ENCODE results near the gene ASB5.

The ASB5 gene

GRCh38 chr4:176277162-176277904 lies 8.3 kb upstream of the ASB5 start:
- DNase-seq: peak; percentile 23

- no peak for DNase-seq
These were observed 7.7 kb upstream of the ASB5 start for GRCh38 chr4:176276710-176277109.

DNA sequence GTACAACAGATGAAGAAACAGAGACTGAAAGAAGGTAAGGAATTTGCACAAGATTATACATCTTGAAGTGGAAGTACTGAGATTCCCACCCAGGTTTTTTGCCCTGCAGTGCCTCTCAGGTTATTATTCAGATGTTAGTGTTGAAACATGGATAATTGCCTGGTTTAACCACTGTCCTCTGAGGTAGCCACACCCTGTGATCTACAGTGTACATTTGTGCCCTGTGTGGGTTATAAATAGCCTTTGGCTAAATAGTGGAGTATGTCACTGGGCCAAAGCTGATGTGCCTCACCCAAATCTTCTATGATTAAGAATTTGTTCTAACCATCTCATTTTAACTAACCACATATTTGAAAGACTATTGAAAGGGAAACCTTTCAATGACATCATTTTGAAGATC lies 5.4 kb upstream of the ASB5 start:
- DNase-seq: no peak

DNA sequence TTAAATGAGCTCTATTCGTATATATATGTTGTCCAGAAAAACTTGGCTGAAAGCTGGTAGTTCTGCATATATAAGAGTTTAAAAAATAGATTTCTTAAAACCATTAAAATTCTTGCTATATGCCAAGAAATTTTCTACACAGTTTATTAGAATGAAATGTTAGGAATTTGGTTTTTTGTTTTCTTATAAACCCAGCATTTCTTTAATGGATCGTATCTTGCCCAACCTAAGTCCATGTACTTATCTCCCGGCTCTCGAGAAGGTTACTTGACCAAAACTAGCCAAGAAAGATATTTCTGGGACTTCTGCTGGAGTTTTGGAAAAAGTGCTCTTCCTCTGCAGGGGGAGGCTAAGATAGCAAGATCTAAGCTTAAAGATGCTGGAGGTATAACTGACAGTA lies 4.7 kb upstream of the ASB5 start:
- no peak for DNase-seq

DNA sequence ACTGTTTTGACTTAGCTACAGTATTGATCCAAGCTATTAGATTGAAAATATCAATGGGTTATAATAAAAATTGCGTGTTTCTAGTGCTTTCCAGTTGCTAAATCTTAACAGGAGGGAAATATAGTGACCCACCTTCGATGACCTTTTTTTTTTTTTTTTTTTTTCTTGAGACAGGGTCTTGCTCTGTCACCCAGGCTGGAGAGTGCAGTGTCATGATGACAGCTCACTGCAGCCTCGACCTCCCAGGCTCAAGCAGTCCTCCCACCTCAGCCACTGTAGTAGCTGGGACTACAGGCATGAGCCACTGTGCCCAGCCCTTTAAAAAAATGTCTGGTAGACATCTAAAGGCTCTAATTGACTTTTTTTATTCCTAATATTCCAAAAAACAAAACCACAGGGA lies 3.8 kb upstream of the ASB5 start:
- DNase-seq: no peak

DNA sequence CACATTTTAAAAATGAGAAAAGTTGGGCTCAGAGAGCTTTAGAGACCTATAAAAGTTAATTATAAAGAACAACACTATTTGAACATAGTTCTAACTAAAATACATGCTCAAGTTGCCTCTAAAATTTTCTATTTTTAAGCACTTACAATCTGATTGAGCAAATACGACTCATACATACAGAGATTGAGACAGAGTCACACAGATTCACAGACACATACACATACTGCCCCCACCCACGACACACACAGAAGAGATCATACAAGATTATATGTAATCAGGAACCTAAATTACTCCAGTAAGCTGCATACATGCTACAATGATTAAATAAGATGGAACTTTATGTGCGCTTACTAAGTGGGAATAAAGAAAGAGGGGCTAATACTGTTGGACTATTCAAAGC lies 2.7 kb upstream of the ASB5 start:
- no peak for DNase-seq

DNA sequence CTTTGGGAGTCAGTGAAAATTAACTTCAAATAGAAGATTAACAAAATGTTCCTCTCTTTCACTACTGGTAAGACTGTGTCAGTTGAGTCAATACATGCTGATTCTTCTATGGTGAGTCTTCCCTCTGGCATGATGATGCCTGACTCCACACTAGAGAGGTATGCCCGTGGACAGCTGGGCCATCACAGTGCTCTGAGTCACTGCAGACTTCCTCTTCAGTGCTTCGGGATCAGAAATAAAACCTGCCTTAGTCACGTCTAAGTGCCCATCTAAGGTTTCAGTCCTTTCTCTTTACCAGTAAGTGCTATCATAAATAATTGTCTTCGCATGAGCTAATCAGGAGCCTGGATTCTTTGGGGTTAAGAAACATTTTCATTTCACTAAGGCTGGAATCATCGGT lies 1.6 kb upstream of the ASB5 start:
- no peak for DNase-seq

- no peak for DNase-seq
These were observed 3.0 kb downstream of the ASB5 start for GRCh38 chr4:176266026-176266425.

DNA sequence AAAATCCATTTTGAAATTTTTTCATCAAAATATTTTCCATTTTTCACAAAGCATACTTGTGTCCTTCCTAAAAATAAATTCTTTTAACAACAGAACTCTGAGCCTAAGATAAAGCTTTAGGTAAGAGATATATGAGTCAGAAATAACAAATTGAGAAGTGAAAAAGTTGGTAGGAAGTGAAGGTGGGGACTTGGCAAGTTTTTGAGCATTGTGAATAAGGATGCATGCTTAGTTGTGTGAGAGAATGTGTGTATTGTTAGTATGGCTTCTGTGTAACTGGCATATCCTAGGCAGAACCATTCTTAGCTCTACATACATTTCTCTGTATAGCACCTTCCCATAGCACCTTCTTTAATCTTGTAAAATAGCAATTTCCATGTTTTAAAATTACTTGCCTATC lies 6.8 kb downstream of the ASB5 start:
- DNase-seq: no peak

DNA sequence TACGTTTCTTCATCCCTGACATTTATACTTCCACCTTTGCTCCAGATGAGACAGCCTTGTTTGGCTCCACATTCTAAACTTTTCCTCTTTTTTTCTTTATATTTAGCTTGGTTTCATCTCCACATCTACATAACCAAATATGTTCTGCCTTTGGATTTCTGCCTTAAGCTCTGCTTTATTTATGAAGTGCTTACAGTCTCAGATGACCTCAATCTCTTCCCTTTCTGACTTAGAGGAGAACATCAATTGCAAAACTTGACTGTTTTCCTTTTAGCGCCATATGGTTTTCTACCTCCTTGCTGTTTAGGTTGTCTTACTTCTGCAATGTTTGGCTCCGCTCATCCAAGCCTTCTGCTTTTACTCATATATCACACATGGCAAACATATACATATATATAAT lies 7.5 kb downstream of the ASB5 start:
- DNase-seq: no peak

GRCh38 chr4:176261018-176261417 lies 8.0 kb downstream of the ASB5 start:
- no peak for DNase-seq

DNA sequence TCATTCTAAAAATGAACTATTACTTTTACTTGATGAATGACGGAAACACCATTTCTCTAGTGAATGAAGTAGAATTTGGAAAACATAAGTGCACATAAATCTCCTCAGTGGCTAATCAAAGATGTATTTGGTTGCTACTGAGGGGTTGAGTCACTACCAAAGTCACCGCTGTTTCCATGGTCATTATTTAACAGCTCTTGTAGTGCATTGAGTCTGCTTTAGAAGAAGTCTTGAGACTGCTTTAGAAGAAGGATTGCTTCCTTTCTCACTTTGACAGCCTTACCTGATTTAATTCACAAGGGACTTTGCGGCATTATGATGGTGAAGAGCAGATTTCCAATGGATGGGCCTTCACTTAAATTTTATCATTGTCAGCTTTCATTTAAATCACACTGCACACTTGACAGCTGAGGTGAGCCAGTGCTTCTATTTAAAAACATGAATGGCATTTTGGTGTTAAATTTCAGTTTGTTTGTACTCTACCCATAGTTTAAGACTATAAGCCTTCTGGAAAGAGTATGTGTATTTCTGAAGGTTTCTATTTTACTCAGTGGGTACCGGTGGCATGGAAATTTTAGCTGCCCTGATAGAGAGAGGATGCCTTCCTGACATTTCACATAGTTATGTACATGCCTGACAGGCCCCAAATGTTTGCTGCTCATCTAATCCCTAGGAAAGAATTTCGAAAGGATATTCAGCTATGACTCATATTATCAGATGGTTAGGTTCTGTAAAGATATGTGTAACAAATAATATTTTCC lies 9.5 kb downstream of the ASB5 start:
- DNase-seq: no peak

DNA sequence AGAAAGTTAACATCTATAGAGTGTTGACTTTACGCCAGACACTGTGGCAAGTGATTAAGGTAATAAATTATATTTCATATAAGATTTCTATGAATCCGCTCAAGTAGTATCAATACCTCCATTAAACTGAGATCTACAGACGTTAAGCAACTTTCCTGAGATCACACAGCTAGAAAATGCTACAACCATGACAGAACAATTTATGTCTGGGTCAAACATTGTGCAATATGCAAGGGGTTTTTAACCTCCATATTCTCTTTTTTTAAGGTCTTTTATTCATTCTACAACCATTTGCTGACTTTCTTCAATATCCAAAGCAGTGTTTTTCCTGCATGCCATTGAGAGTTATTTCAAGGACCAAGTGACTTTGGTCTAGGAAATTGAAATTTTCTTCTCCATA lies 10.9 kb downstream of the ASB5 start:
- DNase-seq: no peak

GRCh38 chr4:176256921-176257320 lies 12.1 kb downstream of the ASB5 start:
- DNase-seq: no peak

DNA sequence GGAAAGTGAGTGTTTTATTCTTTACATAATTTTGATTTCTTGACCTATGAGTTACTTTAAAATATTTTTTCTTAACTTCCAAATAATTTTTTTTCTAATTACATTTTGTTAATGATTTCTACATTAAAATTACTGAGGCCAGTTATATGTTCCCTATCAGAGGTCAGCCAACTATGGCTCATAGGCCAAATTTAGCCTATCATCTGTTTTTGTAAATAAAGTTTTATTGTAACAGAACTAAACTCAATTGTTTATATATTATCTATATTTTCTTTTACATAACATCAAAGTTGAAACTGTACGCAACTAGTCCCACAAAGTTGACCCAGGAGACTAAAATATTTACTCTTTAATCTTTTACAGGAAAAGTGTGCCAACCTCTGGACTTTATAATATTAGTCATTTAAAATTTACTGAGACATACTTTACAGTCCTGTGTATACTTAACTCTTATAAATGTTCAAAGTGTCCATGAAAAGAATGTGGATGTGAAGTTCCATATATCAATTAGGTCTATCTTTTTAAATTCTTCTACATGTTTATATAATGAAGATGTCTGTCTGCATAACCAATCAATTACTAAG lies 26.2 kb downstream of the ASB5 start:
- no peak for DNase-seq

- no peak for DNase-seq
These were observed 27.3 kb downstream of the ASB5 start for GRCh38 chr4:176241703-176242102.

DNA sequence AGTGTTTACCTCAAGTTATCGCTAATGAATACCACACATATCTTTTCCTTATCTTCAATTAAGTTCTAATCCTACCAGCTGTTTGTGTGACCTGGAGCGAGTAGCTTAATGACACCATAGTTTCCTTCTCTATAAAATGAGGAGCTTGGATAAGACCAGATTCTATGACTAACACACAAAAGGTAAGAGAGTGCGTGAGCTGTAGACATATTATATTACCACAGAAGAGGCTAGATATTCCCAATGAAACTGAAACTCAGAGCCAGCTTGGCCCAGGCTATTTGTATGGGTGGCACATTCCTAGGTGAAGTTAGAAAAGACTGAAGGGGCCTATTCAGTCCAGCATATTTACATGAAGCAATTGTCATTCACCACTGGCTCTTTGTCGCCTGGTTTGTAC lies 30.2 kb downstream of the ASB5 start:
- DNase-seq: no peak

- no peak for DNase-seq
These were observed 30.8 kb downstream of the ASB5 start for GRCh38 chr4:176238157-176238610.

DNA sequence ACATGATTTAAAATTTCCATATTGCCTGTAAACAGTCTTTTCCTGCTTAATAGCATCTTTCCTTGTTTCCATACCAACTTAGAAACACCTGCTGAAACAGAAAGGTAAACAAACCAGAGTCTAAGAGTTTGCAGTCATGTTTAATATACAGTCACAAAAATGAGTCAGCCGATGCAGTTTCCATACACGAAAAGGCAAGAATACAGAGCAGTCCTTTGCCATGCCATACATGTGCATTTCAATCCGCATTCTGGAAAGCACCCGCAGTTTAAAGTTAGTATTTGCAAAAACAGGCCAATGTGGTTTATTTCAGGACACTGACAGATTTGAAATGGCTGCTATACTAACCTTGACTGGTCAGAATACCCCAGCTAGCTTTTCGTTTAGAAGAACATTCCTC lies 32.1 kb downstream of the ASB5 start:
- no peak for DNase-seq

DNA sequence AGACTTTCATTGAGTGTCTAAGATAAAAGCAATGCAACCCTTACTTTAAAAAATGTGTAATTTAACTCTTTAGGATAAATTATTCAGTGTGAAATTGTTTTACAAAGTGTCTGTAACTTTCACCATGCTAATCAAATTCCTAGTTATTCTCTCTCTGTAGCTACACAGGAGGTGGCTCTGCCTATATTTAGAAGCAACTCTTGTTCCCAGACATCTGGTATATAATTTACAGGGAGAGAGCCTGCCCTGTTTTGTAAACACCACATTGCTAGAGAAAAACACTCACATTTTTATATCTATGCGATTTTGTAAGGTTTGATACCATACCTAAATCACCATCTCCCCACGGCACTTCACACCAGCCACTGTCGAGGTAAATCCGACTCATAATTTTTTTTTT lies 38.2 kb downstream of the ASB5 start:
- no peak for DNase-seq

GRCh38 chr4:176229645-176230044 lies 39.4 kb downstream of the ASB5 start:
- no peak for DNase-seq

DNA sequence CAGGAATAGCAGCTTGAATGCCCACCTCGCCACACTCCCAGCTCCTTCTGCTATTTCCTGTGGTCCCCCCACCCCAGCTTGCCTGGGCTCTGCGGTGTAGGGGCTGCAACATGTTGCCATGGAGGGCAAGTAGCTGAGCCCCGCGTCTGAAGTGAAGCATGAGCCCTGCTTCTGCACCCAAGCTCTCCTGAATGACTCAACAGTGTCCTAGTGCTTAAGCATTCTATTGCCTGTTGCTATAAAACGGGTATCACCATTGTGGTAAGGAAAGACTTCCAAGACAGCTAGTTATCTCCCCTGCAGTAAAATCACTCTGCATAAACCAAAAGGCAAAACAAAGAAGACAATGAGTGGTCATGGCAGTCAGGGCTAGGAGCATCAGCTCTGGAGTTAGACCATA lies 42.3 kb downstream of the ASB5 start:
- no peak for DNase-seq

DNA sequence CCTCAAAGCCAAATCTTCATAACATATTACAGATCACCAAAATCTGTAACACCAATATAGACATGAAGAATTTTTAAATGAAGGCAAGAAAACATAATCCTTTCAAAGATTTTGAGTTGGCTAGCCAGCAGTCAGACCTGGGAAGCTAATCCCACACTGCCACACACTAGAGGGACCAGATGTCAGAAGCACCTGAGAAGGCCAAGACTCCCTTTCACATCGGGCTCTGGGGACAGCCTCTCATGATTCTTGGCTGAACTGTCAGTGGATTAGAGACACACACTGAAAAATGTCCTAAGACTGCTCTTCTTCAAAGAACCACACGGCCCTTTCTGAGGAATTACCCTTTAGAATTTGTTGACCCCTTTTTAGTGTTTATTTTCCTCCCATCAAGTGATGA lies 45.5 kb downstream of the ASB5 start:
- DNase-seq: no peak

GRCh38 chr4:176222149-176222548 lies 46.9 kb downstream of the ASB5 start:
- DNase-seq: no peak

Measured in activated CD4-positive, alpha-beta T cell treated with anti-CD3 and anti-CD28 coated beads, Interleukin-2, amount 50 U/mL, for 16 hours (primary cell).